Colonic mucosa (tissue), 4 donors: ENCODE measurements around the gene CERS4. TPM values are rescaled to one million over a fixed set of nuclear protein-coding genes. Genes with fewer than 3 reads are reported as not detected.

Source experiments
- DNase-seq: peaks from one replicate; pipeline ENCODE4 v3.0.0-alpha.2; 2020
- H3K27ac ChIP-seq: fragments of 200-600 bp; one replicate; pipeline ENCODE4 v1.8.0; 2021
- H3K27me3 ChIP-seq: fragments of 200-600 bp; one replicate; pipeline ENCODE4 v1.8.0; 2021
- H3K36me3 ChIP-seq: fragments of 200-600 bp; one replicate; pipeline ENCODE4 v1.8.0; 2021
- H3K4me1 ChIP-seq: fragments of 200-600 bp; one replicate; pipeline ENCODE4 v1.8.0; 2021; ENCODE audit warnings: mild to moderate bottlenecking
- H3K4me3 ChIP-seq: fragments of 200-600 bp; one replicate; pipeline ENCODE4 v1.8.0; 2021
- H3K9ac ChIP-seq, 2 donors: one replicate each; pipeline ENCODE4 v1.7.0; 2013; ENCODE audit warnings: control low read depth in 2 of 2, low read depth in 2 of 2, low read length in 2 of 2
- H3K9me3 ChIP-seq: fragments of 200-600 bp; one replicate; pipeline ENCODE4 v1.8.0; 2021
- CTCF ChIP-seq: fragments of 200-600 bp; IDR thresholded peaks from one replicate; pipeline ENCODE4 v1.8.0; 2022; ENCODE audit warnings: antibody characterized with exemption, mild to moderate bottlenecking
- intact Hi-C: fragments of 100-400 bp; cut with DNase I; formaldehyde crosslinking; loops from one replicate; pipeline ENCODE4 v1.14.1; 2022
- total RNA-seq, 2 donors: library from RNA; stranded (reverse); fragmentation: NEBNext Ultra II Directional in 1 of 2; extraction: Animal tissue kit (Norgen Biotek cat#: 25700) in 1 of 2; gene quantifications; one replicate each; pipeline ENCODE4 v1.2.1, GENCODE V29; 2021
- donor health status: healthy.
- donor health status: DM: no; HTN: no; CAD: no.
- donor health status: DM: no; HTN: no; CAD: no.

The CERS4 gene
- total RNA-seq, 2 donors from 2014 or later, result 2.9 to 5.3 TPM

- no peak for TF ChIP-seq CTCF
- Histone ChIP-seq H3K9me3 (no peaks in the 10 kb centered on the region), H3K27me3 (no peaks in the 10 kb centered on the region), H3K4me3 (no peak overlapping the region), H3K4me1 (no peaks in the 10 kb centered on the region), H3K36me3 (no peaks in the 10 kb centered on the region), H3K9ac (no peak overlapping the region), H3K27ac (no peak overlapping the region)
- peak; percentile 32 for DNase-seq
- intact Hi-C loops, result no loop called here
Measured at GRCh38 chr19:8302357-8302691, 93.2 kb downstream of the CERS4 start.

- no peak overlapping the region for H3K4me3 ChIP-seq
- intact Hi-C loops, result no loop called here
- no peak overlapping the region for H3K9ac ChIP-seq
- no peak for DNase-seq
- no peak for TF ChIP-seq CTCF
- no peaks in the 10 kb centered on the region for H3K4me1 ChIP-seq
- H3K9me3 ChIP-seq, result no peaks in the 10 kb centered on the region
- H3K36me3 ChIP-seq, result no peaks in the 10 kb centered on the region
- H3K27me3 ChIP-seq, result no peaks in the 10 kb centered on the region
- no peak overlapping the region for H3K27ac ChIP-seq
Measured at GRCh38 chr19:8302734-8303133, 93.6 kb downstream of the CERS4 start.

GRCh38 chr19:8304841-8305621, 95.9 kb downstream of the CERS4 start:
- Histone ChIP-seq H3K36me3 (no peaks in the 10 kb centered on the region), H3K9ac (no peak overlapping the region), H3K4me1 (peaks cover 6% of the 10 kb centered on the region), H3K27ac (no peak overlapping the region), H3K9me3 (no peaks in the 10 kb centered on the region), H3K27me3 (no peaks in the 10 kb centered on the region), H3K4me3 (no peak overlapping the region)
- intact Hi-C loops, result no loop called here
- TF ChIP-seq CTCF, result no peak
- peak; percentile 25 for DNase-seq

GRCh38 chr19:8305798-8306197, 96.6 kb downstream of the CERS4 start:
- H3K4me1 ChIP-seq, result peaks cover 6% of the 10 kb centered on the region
- no peaks in the 10 kb centered on the region for H3K27me3 ChIP-seq
- no peak for TF ChIP-seq CTCF
- no peaks in the 10 kb centered on the region for H3K9me3 ChIP-seq
- peak; percentile 17 for DNase-seq
- intact Hi-C loops, result no loop called here
- no peaks in the 10 kb centered on the region for H3K36me3 ChIP-seq
- H3K27ac ChIP-seq, result peak overlapping the region; percentile 22
- no peak overlapping the region for H3K4me3 ChIP-seq
- peak overlapping the region; percentile 50 to 76 for H3K9ac ChIP-seq

GRCh38 chr19:8306235-8307054, 97.3 kb downstream of the CERS4 start:
- intact Hi-C loops, result no loop called here
- DNase-seq, result peak; percentile 55
- Histone ChIP-seq H3K27ac (peak overlapping the region; percentile 22), H3K27me3 (no peaks in the 10 kb centered on the region), H3K4me1 (peaks cover 6% of the 10 kb centered on the region), H3K4me3 (peak overlapping the region; percentile 58), H3K36me3 (no peaks in the 10 kb centered on the region), H3K9me3 (no peaks in the 10 kb centered on the region), H3K9ac (peak overlapping the region; percentile 50 to 76)
- no peak for TF ChIP-seq CTCF
